GDM1 (cell line): Measurements from ENCODE around the gene EIF3D.

Experiments
- DNase-seq: peaks from one replicate; lab custom pipeline; 2025; lab: John Stamatoyannopoulos, UW

Gene EIF3D

GRCh38 chr22:36528795-36529751 is at the start of gene EIF3D:
EIF3D (minus strand) TSS chr22:36529166; CDS start chr22:36526121, 3,045 bp downstream.
- DNase-seq, result peak; percentile 100

DNA sequence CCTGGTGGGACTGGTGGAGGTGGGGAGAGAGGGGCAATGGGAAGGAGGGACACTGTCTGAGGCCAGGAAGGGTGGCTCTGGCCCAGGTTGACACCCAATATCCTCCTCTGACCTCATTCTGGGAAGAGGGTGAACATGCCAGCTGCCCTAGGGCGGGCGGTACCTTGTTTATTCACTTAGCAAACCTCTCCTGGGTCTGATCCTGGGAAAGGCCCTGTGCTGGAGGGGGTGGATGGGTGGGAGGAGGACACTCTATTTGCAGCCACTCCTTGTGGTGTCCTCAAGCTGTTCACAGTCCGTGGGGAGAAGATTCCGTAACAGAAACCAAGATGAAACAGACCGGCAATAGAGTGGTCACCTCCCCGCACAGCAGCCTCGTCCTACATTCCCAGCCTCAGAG is 49.7 kb upstream of the EIF3D start:
- no peak for DNase-seq

GRCh38 chr22:36577019-36577418 is 48.1 kb upstream of the EIF3D start:
- DNase-seq, result no peak

- DNase-seq, result no peak
Measured at GRCh38 chr22:36574728-36575127, 45.8 kb upstream of the EIF3D start.

- no peak for DNase-seq
Measured at GRCh38 chr22:36573815-36574363, 44.9 kb upstream of the EIF3D start.

DNA sequence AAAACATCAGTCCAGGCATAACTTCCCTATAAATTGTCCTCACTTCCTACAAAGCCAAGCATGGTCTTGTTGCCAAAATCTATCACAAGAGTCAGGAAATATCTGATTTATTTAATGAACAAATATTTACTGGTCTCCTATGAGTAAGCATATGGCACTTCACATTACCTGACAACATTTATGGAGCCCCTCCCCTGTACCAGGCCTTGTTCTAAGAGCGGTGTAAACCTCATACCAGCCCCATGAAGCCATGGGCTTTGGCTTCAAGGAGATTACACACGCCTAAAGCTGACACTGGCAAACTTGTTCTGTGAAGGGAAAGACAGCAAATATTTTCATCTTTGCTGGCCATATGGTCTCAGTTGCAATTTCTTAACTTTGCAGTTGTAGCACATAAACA is 43.0 kb upstream of the EIF3D start:
- no peak for DNase-seq

DNA sequence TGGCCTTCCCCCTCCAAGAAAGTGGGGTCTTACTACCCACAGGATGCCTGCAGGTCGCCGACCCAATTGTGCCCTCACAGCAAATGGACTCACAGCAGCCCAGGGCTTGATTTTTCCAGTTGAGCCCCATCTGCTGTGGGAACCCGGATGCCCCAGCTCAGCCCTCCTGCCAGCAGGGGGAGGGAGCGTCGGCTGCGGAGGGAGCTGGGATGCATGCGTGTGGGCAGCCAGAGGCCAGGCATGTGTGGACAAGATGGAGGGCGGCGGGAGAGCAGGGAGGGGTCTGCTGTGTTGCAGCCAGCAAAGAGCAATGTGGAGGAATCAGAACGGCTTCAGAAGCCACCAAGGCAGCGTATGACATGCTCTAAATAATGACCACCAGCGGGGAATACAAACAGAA is 41.0 kb upstream of the EIF3D start:
- DNase-seq, result no peak

GRCh38 chr22:36568846-36569245 is 39.9 kb upstream of the EIF3D start:
- no peak for DNase-seq

DNA sequence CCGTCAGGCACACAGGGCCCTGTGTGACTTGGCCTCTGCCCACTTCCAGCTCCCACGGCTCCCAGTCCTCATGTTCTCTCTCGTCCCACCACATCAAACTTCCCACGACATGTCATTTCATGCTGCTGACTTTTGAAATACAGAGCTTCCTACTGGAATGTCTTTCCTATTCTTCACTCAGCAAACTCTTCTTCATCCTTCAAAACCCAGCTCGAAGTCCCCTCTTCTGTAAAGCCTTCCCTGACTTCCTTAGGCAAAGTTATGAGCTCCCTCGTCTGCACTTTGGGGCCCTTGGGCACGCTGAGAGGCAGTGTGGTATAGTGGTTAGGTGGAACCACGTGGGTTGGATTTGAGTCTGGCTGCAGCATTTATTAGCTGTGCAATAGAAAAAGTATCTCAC is 37.8 kb upstream of the EIF3D start:
- no peak for DNase-seq

DNA sequence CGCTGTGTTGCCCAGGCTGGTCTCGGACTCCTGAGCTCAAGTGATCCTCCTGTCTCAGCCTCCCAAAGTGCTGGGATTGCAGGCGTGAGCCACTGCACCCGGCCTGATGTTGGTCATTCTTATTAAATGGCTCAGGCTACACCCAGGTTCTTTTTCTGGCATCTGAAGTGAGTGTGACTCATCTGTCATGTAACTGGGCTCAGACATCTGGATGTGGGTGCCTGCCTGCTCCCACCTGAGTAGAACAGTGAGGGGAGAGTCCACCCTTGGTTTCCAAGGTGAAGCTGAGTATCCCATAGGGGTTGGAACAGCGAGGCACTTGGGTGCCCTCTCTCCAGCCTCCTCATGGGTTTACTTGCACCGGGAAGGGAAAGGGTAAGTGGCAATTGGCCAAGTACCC is 36.7 kb upstream of the EIF3D start:
- DNase-seq, result no peak

- DNase-seq, result no peak
Measured at GRCh38 chr22:36565159-36565507, 36.2 kb upstream of the EIF3D start.

GRCh38 chr22:36564422-36565158 is 35.6 kb upstream of the EIF3D start:
- no peak for DNase-seq

GRCh38 chr22:36563898-36564297 is 34.9 kb upstream of the EIF3D start:
- DNase-seq, result no peak

DNA sequence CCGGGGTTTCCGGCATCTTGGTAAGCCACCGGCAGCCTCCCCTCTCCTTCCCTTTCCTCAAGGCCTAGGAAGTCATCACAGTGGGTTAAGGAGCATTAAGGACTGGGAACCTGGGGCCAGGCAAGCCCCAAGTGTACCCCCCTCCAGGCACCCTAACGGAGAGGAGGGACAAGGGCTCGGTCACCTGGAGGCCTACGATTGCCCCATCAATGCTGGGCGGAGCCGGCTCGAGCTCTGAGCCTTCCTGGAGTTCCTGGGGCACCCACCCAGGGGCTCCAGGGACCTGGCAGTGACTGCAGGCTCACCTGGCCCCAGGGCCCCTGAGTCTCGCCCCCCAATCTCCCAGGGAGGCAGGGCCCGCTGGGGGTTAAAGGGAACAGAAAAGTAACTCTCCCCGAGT is 34.5 kb upstream of the EIF3D start:
- DNase-seq, result no peak

- no peak for DNase-seq
Measured at GRCh38 chr22:36563001-36563400, 34.0 kb upstream of the EIF3D start.

DNA sequence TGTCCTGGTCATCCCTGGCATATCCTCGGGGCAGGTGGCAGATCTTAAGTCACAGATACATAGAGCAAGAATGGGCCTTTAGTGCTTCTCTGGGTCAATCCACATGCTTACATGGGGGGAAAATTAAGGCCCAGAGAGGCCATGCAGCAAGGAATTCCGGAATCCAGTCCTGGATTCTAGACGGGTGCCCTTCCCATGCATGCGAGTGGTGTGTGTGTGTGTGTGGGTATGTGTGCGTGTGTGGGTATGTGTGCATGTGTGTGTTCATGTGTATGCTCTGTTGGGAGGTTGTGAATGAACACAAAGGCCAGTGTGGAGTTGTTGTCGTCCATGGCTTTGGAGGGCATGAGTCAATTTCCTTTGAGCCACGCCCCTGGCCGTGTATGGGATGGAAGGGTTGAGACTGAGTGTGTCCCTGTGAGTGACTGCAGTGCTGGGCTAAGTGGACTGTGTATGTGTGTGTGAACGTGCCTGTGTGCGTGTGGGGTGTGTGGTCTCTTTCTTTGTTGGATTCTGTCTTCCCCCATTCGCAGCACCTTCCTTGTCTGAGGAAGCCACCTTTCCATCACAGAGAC is 33.4 kb upstream of the EIF3D start:
- DNase-seq, result no peak

DNA sequence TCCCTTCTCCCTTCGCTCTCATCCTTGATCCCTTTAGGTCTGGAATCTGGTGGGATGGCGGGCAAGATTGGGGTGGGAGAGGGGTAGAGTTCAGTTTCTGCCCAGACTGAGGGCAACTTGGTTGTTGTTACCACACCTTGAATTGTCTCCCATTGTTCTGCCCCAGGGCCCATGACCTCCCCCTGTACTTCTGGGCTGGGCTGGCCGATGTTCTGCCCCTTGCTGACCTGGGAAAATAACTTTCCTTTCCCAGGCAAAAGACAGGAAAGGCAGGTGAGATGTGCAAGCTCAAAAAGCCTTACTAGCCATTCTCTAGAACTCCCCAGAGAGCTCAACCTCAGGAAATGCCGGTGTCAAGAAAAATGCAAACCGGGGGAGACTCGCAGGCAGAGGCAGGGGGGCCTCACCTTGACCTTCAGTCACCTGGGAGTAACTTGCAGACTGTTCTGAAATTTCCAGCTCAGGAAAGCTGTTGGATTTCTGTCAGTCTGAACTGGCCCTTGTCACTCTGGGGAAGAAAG is 32.4 kb upstream of the EIF3D start:
- DNase-seq, result no peak

- no peak for DNase-seq
Measured at GRCh38 chr22:36560001-36560400, 31.0 kb upstream of the EIF3D start.

DNA sequence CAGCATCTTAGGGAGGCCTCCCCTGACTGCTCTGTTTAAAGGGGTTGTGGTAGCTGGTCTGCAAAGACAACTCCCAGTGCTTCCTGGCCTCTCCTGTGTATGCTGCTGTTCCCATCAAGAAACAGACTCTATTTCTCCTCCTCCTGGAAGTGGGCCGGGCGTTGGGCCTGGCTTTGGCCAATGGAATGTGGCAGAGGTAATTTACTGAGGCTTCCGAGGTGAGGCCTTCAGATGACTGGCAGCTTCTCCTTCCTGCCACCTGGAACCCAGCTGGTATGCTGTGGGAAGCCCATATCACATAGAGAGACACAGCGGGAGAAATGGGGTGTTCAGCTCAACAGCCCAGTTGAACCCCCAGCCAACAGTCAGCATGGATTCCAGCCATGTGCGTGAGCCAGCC is 25.1 kb upstream of the EIF3D start:
- no peak for DNase-seq

DNA sequence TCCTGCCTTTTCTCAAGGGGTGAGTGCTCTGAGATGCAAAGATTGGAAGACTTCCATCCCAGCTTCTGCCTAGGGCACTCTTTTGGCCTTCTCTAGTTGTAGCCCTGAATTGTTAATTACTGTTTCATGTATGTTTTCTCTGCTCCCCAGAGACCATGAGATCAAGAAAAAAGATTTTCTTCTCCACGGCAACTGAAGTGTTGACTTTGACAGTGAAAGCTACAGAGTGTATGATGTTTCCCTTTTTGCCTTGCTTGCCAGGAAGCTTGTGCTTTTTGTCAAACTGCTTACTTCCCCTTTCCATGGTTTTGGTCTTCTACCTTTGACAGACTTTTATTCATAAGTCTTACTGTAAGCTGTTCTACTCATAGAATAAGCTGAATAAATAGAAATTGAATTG is 23.3 kb upstream of the EIF3D start:
- DNase-seq, result peak; percentile 66

GRCh38 chr22:36550701-36551495 is 21.9 kb upstream of the EIF3D start:
- DNase-seq, result no peak

- no peak for DNase-seq
Measured at GRCh38 chr22:36549033-36549432, 20.1 kb upstream of the EIF3D start.
